Measurements from ENCODE around the gene LHX6.

- TF ChIP-seq PREB (CRISPR knock-in tag; IDR thresholded peaks at IDR 0.05; ENCODE audit: borderline replicate concordance) = no peak
- no peak for TF ChIP-seq SP1 (CRISPR knock-in tag; conservative IDR thresholded peaks at IDR 0.05)
- TF ChIP-seq TCF7 (CRISPR knock-in tag; IDR thresholded peaks at IDR 0.05; ENCODE audit: low read depth) = no peak
These were observed 704 bp upstream of the LHX6 start for GRCh38 chr9:122229485-122229837.

Data from WTC11 (cell line).